Uterus (tissue), 4 donors: Measurements from ENCODE around the gene C4orf50. TPM values are rescaled to one million over a fixed set of nuclear protein-coding genes. Genes with fewer than 3 reads are reported as not detected.

ENCODE experiments used
- DNase-seq, 2 donors: peaks; one replicate each; pipeline ENCODE4 v3.0.0-alpha.2; 2019 to 2020
- H3K27ac ChIP-seq, 2 donors: fragments of 200-600 bp; sonication (generic); 1 replicate in 1 of 2; 2 replicates in 1 of 2; pipeline ENCODE4 v1.5.1; 2016 to 2018
- H3K27me3 ChIP-seq, 2 donors: fragments of 200-600 bp; sonication (generic); one replicate each; pipeline ENCODE4 v1.5.1; 2018 to 2019; ENCODE audit warnings: control low read depth in 1 of 2
- H3K36me3 ChIP-seq, 2 donors: fragments of 200-600 bp; sonication (generic); one replicate each; pipeline ENCODE4 v1.5.1; 2019; ENCODE audit warnings: control low read depth in 1 of 2
- H3K4me1 ChIP-seq, 2 donors: fragments of 200-600 bp; sonication (generic); one replicate each; pipeline ENCODE4 v1.5.1; 2018 to 2019; ENCODE audit warnings: control low read depth in 1 of 2
- H3K4me3 ChIP-seq, 2 donors: fragments of 200-600 bp; sonication (generic); 1 replicate in 1 of 2; 2 replicates in 1 of 2; pipeline ENCODE4 v1.5.1; 2018 to 2019; ENCODE audit warnings: mild to moderate bottlenecking in 1 of 2
- H3K9me3 ChIP-seq, 2 donors: fragments of 200-600 bp; sonication (generic); one replicate each; pipeline ENCODE4 v1.5.1; 2019; ENCODE audit warnings: control low read depth in 1 of 2
- CTCF ChIP-seq, 4 experiments: fragments of 200-600 bp in 2 of 4; fragments of 450-650 bp in 2 of 4; sonication (generic) in 2 of 4; IDR thresholded peaks; one replicate each; pipeline ENCODE4 v1.5.1; 2016 to 2019; ENCODE audit warnings: antibody characterized with exemption in 4 of 4, mild to moderate bottlenecking in 2 of 4, moderate library complexity in 1 of 4
- POLR2A ChIP-seq, 2 donors: fragments of 450-650 bp; IDR thresholded peaks; one replicate each; pipeline ENCODE4 v1.6.1; 2016; ENCODE audit warnings: antibody characterized with exemption in 2 of 2, mild to moderate bottlenecking in 1 of 2, moderate library complexity in 1 of 2
- intact Hi-C: fragments of 100-400 bp; cut with DNase I; formaldehyde crosslinking; loops from one replicate; pipeline ENCODE4 v1.15.1; 2023; ENCODE audit warnings: low total_unique reads
- total RNA-seq, 4 donors: library from RNA; depleted of rRNA in 3 of 4; stranded (reverse); fragments of >200 nt in 3 of 4; gene quantifications; one replicate each; pipeline versions ENCODE4 v1.1.0 to v1.2.4, GENCODE V29; 2014 to 2023
- donor health status: DM: yes; HTN: yes; CAD: no.

Gene C4orf50
- total RNA-seq, 4 donors from 2014 or later: under 0.01 to 0.07 TPM; not detected in 2

GRCh38 chr4:6023731-6024130 lies 5.5 kb upstream of the C4orf50 start:
- H3K27me3 ChIP-seq: no peaks in the 10 kb centered on the region
- H3K27ac ChIP-seq: no peak overlapping the region
- no peaks in the 10 kb centered on the region for H3K9me3 ChIP-seq
- no peak for TF ChIP-seq POLR2A (IDR thresholded peaks at IDR 0.05)
- no peak for TF ChIP-seq CTCF (IDR thresholded peaks at IDR 0.05)
- no peaks in the 10 kb centered on the region for H3K36me3 ChIP-seq
- intact Hi-C loops: no loop called here
- no peak for DNase-seq
- no peaks in the 10 kb centered on the region for H3K4me1 ChIP-seq
- H3K4me3 ChIP-seq: no peak overlapping the region

- Histone ChIP-seq H3K36me3 (no peaks in the 10 kb centered on the region), H3K4me3 (no peak overlapping the region), H3K27me3 (no peaks in the 10 kb centered on the region), H3K9me3 (no peaks in the 10 kb centered on the region), H3K27ac (no peak overlapping the region), H3K4me1 (no peaks in the 10 kb centered on the region)
- no peak for TF ChIP-seq POLR2A (IDR thresholded peaks at IDR 0.05)
- no peak for TF ChIP-seq CTCF (IDR thresholded peaks at IDR 0.05)
- intact Hi-C loops: no loop called here
- no peak for DNase-seq
These were observed 4.5 kb upstream of the C4orf50 start for GRCh38 chr4:6022607-6023288.

GRCh38 chr4:6021831-6022606 lies 3.8 kb upstream of the C4orf50 start:
- no peak for TF ChIP-seq POLR2A (IDR thresholded peaks at IDR 0.05)
- TF ChIP-seq CTCF (IDR thresholded peaks at IDR 0.05): no peak
- DNase-seq: no peak
- no peak overlapping the region for H3K27ac ChIP-seq
- no peaks in the 10 kb centered on the region for H3K27me3 ChIP-seq
- intact Hi-C loops: no loop called here
- no peaks in the 10 kb centered on the region for H3K36me3 ChIP-seq
- H3K4me3 ChIP-seq: no peak overlapping the region
- H3K9me3 ChIP-seq: no peaks in the 10 kb centered on the region
- no peaks in the 10 kb centered on the region for H3K4me1 ChIP-seq

DNA sequence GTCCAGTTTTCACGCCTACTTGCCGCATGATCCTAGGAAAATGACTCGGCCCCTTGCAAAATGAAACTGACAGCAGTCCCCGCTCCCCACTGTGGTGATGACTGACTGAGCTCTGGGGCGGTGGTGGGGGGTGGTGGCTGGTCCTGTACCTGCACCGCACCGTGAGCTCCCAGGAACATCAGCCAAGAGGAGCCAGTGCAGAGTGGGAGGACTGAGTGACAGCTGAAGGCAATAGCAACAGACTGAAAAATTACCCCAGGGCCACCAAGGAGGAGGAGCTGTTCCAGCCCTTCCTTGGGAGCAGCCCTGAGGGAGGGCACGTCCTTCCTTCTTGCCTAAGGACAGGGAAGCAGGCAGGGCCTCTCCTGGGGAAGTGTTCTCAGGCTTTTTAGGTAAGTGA lies 2.4 kb upstream of the C4orf50 start:
- no peak overlapping the region for H3K27ac ChIP-seq
- no peak for DNase-seq
- no peak overlapping the region for H3K4me3 ChIP-seq
- no peaks in the 10 kb centered on the region for H3K36me3 ChIP-seq
- no peaks in the 10 kb centered on the region for H3K9me3 ChIP-seq
- intact Hi-C loops: no loop called here
- H3K27me3 ChIP-seq: no peaks in the 10 kb centered on the region
- H3K4me1 ChIP-seq: no peaks in the 10 kb centered on the region
- TF ChIP-seq CTCF (IDR thresholded peaks at IDR 0.05): no peak
- no peak for TF ChIP-seq POLR2A (IDR thresholded peaks at IDR 0.05)
